ENCODE results near the gene AASDH.

Gene AASDH

GRCh38 chr4:56387023-56388001, at the start of gene AASDH:
AASDH (minus strand) TSS chr4:56387491; CDS start chr4:56384299, 3,192 bp downstream.
- DNase-seq (ENCODE audit: low read depth in 4 of 4, low spot score in 1 of 4): peak; percentile 91 to 96 (median 93)

DNA sequence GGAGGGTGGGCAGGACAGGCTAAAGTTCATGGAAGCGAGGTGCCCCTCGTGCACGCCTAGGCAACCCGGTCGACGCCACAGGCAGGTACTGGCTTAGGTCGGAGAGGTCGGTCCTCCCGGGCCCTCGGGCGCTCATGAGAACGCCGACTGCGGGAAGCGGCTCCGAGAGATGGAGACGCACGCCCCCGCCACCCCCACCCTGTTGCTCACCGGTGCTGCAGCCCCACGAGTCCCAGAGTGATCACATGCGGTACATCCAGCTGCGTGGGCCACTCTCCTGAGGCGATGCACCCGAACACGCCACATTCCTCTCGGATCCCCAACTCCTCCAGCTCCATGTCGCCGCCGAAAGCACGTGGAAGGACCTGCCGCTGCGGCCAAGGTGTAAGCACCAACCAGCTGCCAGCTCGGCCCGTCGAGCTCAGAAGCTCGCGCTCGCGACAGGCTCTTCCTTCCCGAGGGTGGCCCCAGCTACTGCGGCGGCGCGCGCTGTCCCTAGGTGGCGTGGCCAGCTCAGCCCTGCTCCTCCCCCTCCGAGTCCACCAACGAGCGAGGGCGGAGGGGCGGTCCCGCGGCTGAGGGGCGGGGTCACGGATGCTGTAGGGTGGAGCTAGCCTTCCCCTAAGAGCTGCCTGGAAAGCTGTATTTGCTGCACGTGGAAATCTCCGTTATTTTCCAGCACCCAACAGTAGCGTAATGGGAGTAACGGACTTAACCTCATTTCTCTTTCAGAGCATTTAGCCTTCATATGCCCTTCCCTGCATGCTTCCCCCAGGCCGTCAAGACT, 48.0 kb upstream of the AASDH start, which contains the start of gene PPAT:
PPAT (minus strand) TSS at position 476 of the 787 bp plus-strand sequence; CDS start at position 338, 138 bp downstream.
- DNase-seq (ENCODE audit: low read depth in 4 of 4, low spot score in 1 of 4): peak; percentile 95 to 99 (median 97)

DNA sequence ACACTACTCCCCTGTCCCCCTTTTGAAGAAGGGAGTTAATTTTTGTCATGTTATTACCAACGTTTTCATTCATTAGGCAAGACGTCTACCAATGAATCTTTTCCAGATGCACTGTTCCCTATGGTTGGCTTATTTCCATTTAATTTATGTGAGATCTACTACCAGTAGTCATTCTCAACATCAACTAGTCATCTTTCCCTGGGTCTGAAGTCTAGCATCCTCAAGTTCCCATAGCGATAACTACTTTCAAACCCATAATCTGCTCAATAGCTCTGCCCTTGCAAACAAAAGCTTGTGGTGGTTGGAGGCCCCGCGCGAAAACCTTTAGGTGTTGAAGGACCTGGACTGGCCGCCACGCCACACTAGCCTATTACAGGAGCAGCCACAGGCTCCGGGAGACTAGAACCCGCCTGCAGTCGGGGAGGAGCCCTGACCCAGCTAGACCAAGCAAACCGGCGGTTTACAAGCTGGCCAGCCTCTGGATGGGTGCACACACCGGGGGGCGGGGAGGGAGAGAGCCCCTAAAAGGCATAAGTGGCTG, 47.4 kb upstream of the AASDH start:
- peak in 2 of 4 experiments; percentile 2 to 24 for DNase-seq (ENCODE audit: low read depth in 4 of 4, low spot score in 1 of 4)

- no peak for DNase-seq (ENCODE audit: low read depth in 4 of 4, low spot score in 1 of 4)
Measured at GRCh38 chr4:56433280-56433679, 46.0 kb upstream of the AASDH start.

DNA sequence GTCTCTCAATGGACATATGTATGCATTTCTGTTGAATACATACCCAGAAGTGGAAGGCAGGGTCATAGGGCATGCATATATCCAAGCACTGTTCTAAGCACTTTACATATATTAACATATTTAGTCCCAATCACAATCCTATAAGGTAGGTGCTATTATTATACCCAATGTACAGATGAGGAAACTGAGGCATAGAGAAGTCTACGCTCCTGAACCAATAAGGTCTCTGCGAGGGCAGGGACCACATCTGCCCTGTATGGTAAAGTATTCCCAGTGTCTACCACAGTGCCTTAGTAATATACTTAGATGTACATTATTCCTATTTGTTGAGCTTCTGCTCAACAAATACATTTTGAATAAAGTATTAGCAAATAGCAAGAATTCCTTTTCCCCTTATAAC, 42.9 kb upstream of the AASDH start:
- DNase-seq (ENCODE audit: low read depth in 4 of 4, low spot score in 1 of 4): no peak

GRCh38 chr4:56427179-56427578, 39.9 kb upstream of the AASDH start:
- no peak for DNase-seq (ENCODE audit: low read depth in 4 of 4, low spot score in 1 of 4)

DNA sequence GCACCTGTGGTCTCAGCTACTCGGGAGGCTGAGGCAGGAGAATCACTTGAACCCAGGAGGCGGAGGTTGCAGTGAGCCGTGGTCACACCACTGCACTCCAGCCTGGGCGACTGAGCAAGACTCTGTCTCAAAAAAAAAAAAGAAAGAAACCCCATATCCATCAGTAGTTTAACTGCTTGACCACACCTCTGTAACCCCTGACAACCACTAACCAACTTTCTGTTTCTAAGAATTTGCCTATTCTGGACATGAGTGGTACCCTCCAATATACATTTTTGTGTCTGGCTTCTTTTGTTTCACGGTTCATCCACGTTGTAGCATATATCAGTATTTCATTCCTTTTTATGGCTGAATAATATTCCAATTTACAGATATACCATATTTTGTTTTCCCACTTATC, 39.0 kb upstream of the AASDH start:
- DNase-seq (ENCODE audit: low read depth in 4 of 4, low spot score in 1 of 4): no peak

DNA sequence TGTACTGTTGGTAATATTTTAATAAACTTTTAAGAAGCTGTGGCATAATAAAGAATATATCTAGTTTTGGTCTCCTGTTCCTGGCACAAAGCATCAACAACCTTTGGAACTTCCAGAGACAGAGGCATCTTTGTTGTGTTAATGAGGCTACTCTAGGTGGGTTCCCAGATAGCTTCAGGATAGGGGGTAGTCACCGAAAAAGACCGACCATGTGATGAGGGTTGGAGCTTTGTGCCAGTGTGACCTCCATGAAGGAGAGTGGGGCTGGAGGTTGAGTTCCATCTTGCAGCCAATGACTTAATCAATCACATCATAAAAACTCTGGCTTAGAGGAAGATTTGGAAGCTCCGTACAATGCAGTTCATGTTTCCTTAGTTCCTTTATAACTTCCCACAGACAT, 38.2 kb upstream of the AASDH start:
- DNase-seq (ENCODE audit: low read depth in 4 of 4, low spot score in 1 of 4): no peak

GRCh38 chr4:56424697-56425514, 37.6 kb upstream of the AASDH start:
- DNase-seq (ENCODE audit: low read depth in 4 of 4, low spot score in 1 of 4): no peak

DNA sequence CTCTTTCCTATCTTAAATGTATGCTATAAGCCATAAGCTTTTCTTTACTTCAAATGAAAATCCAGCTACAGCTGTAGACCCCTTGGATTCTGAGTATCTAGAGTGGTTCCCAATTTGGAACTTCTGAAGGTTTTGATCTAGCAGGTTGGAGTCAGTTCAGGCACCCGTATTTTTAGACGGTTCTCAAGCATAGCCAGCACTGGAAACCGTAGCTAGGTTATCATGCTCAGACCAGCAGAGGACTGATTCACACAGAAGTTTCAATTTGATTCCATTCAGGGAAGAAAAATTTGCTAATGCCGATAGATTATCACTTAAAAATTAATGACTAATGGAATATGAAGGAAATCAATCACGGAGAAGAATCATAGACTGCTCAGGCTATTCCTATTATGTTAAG, 36.9 kb upstream of the AASDH start:
- DNase-seq (ENCODE audit: low read depth in 4 of 4, low spot score in 1 of 4): no peak

GRCh38 chr4:56417396-56417795, 30.1 kb upstream of the AASDH start:
- no peak for DNase-seq (ENCODE audit: low read depth in 4 of 4, low spot score in 1 of 4)

GRCh38 chr4:56416349-56416748, 29.1 kb upstream of the AASDH start:
- no peak for DNase-seq (ENCODE audit: low read depth in 4 of 4, low spot score in 1 of 4)

DNA sequence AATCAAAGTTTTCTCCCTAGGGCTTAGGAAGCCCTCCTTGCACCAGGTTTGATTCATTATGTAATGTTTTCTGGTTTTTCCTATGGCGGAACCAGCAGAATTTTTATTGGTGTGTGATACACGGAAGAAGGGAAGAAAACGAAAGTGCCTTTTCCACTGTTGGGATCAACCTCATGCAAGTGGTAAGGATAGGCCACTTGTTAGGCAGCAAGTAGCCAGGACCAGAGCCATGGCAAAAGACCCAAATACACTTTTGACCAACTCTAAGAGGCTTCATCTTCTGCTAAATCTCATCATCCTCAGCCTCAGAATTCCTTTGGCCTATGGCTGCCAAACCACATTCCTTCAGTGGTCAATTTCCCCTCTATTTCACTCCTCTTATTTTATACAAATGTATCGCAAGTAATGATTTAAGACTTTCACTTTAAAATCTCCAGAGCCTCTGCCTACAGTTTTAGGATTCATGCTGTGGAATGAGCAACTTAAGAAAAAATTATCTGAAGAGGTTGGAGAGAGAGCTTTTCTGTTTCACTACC, 26.9 kb upstream of the AASDH start:
- DNase-seq (ENCODE audit: low read depth in 4 of 4, low spot score in 1 of 4): no peak

- no peak for DNase-seq (ENCODE audit: low read depth in 4 of 4, low spot score in 1 of 4)
Measured at GRCh38 chr4:56410247-56411062, 23.2 kb upstream of the AASDH start.

GRCh38 chr4:56409511-56410090, 22.3 kb upstream of the AASDH start:
- DNase-seq (ENCODE audit: low read depth in 4 of 4, low spot score in 1 of 4): no peak

GRCh38 chr4:56408978-56409377, 21.7 kb upstream of the AASDH start:
- no peak for DNase-seq (ENCODE audit: low read depth in 4 of 4, low spot score in 1 of 4)

DNA sequence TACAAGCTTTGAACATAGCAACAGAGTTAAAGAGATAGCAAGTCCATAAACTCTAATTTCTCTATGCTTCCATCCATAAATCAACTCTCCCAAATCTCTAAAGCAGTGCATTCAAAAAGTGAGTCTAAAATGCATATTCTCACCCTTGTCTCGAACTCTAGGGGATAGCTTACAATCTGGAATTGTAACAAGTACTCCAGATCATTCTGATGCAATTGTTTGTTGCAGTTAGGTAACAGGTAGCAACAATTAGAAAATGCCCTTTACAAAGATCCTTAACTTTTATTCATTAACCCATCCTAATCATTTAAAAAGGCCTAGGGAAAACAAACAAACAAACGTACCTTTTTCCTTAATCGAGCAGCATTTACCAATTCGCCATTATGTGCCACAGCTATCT, 18.9 kb upstream of the AASDH start:
- no peak for DNase-seq (ENCODE audit: low read depth in 4 of 4, low spot score in 1 of 4)

DNA sequence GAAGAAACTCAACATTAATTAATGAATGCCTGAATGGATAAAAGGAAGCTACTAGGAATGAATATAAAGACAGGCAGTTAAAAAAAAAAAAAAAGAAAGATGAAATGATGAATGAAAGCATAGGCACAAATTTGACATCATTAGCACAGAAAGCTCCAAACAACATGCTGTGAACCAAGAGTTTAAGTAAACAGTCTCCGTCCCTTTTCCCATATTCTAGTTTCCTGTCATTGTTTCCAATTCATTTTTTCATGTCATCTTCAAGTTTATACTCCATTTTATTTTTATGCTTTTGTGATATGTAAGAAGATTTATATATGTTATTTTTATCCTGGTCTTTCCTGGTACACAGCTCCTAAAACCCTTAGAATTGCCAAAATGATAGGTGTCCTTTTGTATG, 17.7 kb upstream of the AASDH start:
- DNase-seq (ENCODE audit: low read depth in 4 of 4, low spot score in 1 of 4): no peak

DNA sequence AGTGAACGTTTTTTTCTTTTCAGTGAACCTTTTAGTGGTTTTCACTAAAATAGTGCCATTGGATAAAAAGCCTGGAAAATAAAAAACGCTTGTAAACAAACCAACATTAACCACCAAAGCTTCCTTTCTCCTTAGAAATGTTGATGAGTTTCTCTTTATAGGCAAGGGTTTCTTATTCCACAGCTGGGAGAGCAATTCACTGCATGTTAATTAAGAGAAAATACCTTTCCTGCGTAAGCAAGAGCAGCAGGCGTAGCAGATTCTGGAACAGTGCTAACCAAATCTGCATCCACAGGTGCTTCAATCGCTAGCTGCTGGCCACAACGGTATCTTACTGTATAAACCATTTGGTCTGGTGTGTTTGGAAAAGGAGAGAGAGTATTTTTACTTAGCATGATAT, 13.3 kb upstream of the AASDH start:
- DNase-seq (ENCODE audit: low read depth in 4 of 4, low spot score in 1 of 4): no peak
